Inflammatory macrophage treated with lipopolysaccharide for 1 hour (primary cell): ENCODE results near the gene NAT10.
A peak's percentile ranks its signal among the peaks of the same experiment; 100 is the strongest.

ENCODE experiments used
- DNase-seq, 2 donors: peaks; one replicate each; pipeline ENCODE4 v3.0.0-alpha.2; 2020 to 2022

Gene NAT10

DNA sequence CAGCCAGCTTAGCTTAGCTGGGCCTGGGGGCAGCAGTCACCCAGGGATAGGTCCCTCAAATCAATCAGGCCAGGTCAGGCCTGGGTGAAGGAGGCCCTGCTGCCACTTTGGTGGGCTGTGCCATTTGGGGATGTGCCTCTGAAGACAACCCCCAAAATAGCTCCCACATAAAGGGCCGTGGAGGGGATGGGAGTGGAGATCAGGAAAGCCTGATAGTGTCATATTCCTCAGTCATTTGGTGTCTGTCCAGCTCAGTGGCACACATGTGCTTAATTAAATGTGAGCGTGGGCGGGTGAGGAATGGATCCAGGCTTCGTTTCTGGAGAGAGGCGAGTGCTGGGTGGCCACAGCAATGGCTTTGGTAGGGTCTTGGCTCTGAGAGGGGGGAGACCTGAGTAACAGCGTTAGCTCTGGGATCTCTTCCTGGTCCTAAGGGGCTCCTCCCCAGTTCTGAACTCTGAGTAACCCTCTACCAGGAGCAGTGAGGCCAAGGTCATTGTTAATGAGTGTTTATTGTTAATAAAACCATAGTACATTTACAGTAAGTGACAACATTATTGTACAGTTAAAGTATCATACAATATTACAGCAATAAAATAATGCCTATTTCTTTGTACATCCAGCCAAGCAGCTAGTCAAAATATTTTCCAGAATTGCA lies 45.2 kb downstream of the NAT10 start:
- DNase-seq = no peak

DNA sequence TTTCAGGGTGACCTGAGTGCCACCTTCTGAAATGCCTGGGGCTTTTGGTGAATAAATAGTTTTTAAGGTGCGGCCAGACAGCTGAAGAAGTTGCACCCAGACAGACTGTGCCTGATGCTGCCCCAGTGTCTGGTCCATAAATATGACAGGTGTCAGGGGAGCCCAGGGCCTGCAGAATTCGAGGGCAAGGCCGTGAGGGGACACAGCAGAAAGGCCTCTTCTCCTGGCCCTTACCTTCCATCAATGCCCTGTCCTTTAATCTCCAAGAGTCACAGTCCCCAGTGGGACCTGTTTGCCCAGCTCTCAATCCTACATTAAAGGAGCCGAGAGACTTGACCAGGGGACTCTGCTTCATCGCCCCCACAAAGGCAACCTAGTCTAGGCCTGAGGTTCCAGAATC lies 45.7 kb downstream of the NAT10 start:
- no peak for DNase-seq

DNA sequence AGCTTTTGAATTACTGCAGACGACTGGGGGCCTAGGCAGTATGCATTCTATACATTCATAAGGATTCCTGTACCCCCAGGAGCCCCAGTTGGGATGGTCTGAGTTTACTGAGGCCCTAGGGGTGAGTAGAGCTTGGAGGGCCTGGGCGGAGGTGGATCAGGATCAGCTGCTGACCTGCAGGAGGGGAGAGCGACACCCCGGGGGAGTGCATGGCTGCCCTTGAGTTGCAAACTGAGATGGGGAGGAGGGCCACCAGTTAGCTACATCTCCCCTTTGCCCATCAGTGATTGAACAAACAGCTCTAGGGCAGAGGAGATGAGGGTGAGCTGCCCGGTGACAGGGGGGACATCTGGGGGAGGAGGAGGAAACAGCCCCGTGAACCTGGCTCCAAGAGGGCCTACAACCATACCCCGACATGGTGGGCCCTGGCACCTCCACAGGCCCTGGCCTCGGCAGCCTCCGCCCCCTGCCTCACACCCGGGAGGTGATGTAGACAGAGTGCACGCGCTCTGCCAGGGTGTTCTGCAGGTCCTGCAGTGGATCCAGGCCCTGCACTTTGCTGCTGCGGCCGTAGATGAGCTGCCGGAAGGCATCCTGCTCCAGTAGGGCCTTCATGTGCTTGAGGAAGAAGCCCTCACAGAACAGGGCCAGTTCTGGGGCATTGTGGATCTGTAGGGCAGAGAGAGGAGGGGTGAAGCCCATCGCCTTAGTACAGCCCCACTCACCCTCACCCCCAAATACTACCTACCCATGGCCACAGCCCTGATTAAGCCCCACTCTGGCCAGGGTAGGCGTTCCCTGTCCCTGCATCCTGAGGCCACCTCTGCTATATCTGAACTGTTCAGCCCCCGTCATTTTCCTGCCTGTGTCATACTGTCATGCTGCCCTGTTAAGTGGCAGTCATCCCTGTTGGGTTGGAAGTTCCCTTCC lies 46.8 kb downstream of the NAT10 start:
- DNase-seq = peak in 1 of 2 donors; percentile 31

DNA sequence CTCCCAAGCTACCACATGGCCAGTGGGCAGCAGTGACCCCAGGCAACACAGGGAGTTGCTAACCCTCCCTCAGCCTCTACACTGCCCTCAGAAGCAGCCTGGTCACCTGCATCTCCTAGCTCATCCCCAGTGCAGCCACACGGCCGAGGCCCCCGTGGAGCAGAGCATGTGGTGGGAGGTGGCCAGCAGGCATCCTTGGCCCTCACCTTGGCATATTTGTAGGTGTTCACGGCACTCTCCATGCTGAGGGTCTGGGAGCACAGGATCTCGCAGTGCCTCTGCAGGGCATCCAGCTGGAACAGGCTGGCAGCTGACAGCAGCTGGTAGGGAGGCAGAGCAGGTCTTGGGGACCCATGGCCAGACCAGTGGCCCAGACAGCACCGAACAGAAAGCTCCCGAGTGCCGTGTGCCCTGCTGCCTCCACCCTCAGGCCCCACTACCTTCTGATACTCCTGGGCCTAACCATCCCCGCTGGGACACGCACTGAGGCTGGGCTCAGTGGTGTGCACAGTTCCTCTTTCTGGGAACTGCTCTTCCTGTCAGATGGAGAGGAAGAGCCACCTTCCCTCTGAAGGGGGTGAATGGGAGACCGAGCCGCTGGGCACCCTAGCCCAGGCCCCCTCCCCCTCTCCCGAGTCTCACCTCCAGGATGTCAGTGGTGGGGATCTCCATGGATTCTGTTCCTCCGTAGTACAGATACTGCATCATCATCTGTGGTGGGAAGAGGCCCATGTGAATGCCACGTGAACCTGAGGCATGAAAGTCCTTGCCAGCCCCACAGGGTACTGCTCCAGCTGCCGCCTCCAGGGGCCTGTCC lies 48.8 kb downstream of the NAT10 start:
- DNase-seq = peak; percentile 34 to 78

DNA sequence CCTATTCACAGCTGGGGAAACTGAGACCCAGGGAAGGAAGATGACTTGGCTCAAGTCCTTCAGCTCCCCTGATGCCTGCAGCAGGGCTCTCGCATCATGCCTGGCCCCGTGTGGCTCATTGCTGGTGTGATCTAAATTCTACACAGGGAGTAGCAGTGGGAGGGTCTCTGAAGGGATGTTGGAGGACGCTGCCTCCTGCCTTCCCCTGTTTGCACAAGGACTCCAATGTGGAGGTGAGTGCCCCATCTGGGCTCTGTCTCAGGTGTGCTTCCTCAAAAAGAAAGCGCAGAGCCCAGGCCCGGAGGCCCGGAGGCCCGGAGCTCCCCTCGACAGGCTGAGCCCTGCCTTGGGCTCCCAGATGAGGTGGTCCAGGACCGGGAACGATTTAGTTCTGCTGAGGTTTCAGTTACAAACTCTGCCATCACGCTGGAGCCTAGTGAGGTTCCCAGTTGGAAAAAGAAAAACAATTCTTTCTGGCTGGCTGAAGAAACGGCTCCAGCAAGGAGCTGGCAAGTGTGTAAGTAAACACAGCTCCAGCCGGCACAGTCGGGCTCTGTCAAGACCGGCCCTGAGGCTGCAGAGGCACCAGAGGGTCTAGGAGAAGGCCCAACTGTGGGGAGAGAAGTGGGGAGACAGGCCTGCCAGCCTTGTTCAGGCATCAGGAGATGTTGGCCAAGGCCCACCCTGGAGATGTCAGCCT lies 49.8 kb downstream of the NAT10 start:
- no peak for DNase-seq

DNA sequence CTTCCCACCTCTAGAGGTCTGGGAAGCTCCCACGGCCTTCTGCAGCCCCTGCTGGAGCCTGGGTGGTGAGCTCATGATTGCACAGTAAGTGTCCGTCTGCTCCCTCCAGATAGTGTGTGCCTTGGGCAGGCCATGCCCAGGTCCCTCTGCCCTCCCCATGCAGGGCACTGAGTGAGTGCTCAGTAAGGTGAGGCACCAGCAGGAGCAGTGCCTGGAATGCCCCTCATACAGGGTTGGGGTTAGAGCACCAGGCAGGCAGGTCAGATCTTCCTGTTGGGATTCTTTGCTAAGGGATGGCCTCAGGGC lies 50.3 kb downstream of the NAT10 start:
- no peak for DNase-seq

DNA sequence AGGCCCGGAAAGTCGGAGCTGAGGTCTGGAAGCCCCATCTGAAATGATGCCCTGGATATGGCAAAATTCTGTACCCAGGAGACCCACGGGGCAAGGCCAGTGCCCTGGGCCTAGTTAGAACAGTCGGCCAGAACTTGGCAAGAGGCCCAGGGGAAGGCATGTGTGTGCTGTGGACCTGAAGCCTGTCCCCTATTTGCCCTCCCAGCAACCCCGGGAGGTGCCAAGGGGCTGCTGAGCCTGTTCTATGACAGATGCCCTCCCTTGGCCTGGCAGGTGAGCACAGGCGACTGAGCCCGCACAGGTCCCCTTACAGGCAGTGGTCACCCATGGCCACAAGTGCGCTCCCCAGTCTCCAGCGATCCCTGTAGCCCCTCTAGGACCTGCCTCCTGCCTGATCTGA lies 51.7 kb downstream of the NAT10 start:
- DNase-seq = no peak

DNA sequence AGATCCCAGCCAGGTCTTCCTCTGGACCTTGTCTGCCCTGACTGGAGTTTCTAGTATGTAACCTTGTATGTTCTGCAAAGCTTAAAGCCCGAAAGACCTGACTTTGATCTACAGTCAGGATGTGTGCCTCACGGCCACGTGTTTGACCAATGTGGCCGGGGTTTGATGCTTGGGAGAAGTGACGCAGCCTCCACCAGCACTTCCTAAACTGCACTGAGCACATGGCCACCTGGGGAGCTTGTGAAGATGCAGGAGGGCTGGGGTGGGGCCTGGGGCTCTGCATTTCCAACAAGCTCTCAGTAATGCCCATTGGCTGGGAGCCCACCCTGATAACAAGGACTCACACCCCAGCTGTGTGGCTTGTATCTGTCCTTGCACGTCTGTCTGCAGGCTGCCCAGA lies 53.2 kb downstream of the NAT10 start:
- DNase-seq = no peak

DNA sequence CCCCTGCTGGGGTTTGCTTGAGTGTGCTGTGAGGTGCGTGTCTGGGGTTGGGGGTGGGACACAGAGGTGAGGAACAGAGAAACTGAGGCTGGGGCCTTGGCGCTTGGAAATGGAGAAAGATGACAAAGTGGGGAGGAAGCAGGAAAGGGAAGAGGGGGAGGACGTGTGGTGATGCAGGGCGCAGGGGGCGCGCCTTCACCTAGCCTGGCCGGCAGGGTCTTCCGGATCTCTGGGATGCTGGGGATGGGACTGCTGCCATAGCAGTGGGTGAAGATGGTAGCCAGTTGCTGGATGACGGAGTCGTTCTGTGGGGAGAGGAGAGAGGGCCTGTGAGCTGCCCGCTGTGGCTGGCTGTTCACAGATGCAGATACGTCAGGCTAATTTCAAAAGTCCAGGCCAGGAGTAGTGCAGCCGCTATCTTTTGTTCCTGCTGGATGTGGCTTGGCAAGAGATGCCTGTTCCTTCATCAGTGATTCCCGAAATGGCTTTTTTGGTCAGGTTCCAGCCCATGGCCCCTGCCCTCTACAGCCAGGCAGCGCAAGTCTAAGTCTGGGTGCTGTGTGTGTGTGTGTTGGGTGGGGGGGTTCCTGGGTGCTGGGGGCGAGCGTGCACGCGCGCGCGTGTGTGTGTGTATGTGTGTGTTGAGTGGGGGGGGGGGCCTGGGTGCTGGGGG lies 54.8 kb downstream of the NAT10 start:
- DNase-seq = no peak

DNA sequence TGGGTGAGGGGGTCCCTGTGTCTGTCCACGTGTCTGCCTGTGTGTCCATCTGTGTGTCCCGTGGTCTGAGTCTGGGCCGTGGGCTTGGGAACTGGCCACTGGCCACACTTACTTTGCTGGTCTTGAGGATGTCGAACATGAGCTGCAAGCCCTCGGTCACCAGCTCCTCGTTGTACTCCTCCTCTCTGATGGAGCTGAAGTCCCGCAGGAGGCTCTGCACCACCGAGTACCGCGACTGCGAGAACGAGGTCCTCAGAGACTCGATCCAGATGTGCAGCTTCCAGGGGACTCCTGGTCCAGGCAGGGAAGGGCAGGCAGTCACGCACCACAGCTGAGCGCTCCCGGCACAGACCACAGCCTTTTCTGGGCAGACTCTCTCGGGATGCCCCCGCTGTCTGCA lies 55.4 kb downstream of the NAT10 start:
- DNase-seq = no peak

DNA sequence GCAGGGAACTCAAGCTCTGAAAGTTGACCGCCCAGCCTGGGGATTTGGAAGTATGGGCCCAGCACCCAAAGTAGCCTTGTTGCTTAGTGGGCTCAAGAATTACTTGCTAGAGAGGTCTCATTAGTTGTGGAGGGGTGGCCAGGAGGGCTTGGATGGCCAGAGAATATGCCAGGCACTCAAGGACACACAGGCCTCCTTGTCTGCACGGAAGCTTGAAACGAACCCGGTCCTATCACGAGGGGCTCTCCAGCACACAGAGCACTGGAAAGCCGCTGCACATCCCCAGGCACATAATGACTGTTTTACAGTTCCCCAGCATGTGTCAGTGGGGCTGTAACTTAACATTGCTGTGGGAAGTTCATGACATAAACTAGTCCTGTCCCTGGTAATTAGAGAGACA lies 55.9 kb downstream of the NAT10 start:
- no peak for DNase-seq

DNA sequence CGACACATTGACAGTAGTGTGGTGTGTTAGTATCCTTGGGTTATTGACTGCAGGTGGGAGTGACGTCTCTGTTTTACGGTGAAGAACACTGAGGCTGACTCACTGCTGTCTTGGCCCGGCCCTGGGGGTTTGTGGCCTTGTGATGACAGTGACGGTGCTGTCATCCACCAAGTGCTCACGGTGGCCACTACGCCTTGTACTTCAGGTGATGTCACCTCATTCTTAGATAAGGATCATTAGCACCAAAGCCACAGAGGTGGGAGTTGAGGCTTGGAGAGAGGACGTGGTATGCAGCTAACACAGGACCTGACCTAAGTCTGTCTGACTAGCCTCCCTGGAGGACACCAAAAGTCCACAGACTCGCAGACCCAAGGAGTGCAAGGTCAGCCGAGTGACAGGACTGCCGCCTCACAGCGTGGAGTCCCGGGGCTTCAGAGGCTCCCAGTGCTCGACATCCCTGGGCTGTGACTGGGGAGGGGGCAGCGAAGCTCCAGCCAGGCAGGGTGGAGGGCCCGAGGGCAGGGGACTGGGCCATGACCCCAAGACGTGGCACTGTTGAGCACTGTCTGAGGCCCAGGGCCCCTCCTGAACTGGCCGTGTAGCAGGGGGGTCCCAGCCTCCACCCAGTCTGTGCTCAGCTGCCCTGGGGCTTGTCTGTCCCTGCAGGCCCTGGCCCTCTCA lies 56.5 kb downstream of the NAT10 start:
- DNase-seq = no peak

DNA sequence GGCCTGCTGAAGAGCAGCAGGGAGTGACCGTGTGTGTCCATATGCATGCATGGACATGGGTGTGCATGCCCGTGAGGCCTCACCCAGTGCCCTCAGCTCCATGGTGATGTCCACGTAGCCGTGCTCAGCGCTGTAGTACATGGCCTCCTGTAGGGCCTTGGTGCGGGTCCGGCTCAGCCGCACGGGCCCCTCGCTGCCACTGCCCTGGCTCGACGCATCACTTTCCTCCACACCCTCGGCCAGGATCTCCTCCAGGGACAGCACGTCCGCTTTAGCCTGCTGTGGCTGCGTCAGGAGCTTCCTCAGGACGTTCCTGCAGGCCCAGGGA lies 57.0 kb downstream of the NAT10 start:
- no peak for DNase-seq

DNA sequence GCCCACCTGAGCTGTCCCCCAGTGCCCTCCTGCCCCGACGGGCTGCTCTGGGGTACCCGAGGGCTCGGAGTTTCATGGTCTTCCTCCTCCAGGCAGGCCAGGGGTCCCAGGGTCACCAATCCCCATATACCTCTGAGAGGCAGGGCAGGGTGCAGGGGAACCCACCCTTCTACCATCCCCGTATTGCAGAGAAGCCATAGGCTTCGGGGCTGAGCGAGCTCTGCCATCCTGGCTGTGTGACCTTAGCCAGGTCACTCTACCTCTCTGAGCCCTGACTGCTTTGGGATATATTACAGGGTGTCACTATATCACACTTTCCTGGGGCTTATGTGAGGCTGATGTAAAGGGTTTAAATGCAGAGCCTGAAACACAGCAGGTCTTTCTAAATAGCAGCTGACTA lies 57.4 kb downstream of the NAT10 start:
- DNase-seq = no peak

DNA sequence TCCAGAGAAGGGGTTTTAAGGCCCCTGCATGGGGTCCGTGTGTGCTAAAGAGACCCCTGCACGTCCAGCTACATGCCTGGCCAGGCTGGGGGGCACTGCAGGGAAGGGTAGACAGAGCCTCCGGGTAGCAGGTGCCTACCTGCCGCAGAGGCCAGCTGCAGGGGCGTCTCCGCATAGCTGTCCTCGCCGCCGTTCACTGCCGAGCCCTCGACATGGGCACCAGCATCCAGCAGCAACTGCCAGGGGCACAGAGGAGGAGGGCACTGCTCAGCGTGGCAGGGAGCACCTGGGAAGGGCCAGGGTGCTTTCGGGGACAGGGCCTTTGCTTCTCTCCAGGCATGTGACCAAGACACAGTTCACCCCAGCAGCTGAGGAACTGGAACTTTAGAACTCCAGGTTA lies 59.7 kb downstream of the NAT10 start:
- no peak for DNase-seq

DNA sequence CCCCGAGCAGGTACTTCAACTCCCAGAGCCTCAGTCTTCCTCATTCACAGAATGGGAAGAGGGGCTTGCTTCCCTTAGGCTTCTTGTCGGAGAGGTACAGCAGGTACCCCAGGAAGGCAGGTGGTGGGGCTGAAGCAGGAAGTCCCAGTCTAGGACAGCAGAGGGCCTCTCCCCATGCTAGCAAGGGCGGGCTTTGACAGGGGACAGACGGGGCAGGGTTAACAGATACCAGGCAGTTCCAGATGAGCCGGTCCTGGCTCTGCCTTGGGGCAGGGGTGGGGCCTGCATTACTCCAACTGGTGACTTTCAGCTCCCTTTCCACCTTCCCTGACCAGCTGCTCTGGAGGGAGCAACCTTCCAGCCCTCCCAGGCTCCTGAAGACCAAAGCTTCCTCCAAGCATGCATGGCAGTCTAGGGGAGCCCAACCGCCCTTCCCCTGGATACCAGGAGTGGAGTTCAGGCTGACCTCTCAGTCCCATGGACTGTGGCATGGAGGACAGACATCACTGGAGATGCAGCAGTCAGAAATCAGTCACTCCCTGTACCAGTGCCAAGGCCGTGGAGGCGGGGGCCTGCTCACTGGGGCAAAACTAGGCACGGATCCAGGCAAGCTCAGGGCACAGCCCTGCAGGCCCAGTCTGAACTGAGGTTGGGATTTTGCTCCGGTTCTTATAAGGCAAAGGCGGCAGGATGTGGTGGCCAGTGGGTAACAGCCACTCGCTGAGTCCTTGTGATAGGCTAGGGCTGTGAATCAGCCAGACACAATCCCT lies 60.5 kb downstream of the NAT10 start:
- no peak for DNase-seq

DNA sequence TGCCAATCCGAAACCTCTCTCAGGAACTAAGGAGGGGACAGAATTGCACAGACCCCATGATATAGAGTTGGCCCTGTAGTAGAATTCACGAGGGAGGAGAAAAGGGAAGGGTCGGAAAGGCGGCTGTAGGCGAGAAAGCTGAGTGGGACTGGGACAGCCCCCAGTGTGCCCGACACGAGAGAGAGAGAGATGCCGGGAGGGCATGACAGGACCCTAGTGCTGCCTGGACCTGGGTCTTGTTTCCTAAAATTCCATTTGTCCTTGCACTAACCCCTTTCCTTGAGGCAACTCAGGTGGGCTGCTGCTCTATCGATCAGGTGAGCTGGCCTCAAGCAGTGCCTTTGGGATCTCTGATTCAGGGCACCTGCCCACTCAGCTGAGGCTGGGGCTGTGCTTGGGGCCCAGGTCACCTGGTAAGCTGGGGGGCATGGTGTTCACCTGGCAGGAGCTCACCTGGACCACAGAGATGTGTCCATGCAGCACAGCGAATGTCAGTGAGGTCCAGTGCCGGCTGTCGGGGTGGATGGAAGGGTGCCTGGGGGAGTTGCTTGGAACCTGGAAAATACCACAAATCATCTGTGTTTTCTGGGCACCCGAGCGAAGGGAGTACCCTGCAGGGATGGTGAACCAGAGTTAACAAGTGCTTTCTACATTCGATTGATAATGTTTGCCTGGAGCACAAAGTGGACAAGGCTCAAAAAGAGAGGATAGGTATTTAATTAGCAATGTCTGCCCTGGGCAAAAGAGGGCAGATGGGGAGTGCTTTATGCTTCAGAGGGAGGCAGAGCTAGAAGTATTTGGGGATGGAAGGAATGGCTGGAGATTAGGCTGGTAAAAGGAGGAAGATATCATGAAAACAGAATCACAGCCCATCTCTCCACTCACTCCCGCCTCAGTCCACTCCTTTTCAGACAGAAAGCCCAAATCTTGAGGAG lies 61.6 kb downstream of the NAT10 start:
- DNase-seq = no peak

DNA sequence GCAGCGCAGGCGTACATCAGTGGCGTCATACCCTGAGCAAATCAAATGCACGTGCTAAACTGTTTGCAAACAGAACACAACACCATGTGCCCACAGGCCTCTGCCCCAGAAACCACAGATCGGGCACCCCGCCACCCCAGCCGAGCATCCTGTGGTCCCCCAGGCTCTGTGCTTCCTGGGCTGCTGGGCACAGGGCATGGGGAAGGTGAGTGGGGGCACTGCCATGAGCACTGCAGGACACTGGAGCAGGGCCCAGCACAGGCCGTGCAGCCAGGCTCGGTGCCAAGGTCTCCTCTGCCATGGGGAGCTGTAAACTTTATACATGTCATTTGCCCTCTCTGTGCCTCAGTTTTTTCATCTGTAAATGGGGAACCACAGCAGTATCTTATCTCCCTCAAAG lies 62.5 kb downstream of the NAT10 start:
- DNase-seq = no peak

DNA sequence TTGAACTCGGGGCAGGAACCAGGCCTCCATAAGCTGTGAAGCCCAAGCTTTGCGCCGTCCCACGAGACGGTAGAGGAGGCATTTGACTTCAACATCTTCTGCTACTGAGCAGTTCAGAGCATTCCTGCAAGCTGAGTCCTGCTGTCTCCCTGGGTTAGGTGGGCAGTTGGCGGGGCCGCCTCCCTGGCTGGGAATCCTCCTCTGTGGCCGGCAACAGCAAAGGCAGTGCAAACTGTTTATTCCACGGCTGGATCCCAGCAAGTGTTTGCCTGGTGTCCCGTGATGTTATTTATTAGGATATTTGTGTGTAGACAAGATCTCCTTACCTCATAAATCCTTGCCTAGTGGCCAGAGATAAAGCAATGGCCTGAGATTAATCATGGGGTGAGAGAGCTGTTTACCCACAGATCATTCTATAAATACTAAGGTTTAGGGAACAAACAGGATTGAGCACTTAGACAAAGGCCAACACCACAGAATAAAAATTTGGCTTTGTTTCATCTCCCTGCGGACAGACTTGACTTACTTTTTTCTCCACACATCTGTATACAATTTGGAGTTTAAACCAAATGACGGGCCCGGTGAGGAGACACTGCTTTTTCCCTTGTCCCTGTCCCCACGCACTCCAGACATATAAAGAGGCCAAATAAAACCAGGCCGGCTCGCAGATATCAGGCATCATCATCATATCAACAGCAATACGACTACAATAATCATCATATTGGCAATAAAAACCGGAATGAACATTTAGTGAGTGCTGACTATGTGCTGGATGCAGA lies 63.4 kb downstream of the NAT10 start:
- no peak for DNase-seq
